Panc1 (cell line): ENCODE measurements around the gene ATP5ME. TPM values are rescaled to one million over a fixed set of nuclear protein-coding genes. Genes with fewer than 3 reads are reported as not detected.
"Not testable (repeated sequence)": the region's sequence is repeated elsewhere in the genome, so short reads cannot be mapped to it uniquely, and the experiment has no call there.

Experiments
- ATAC-seq: fragments of 200-7000 bp; cut with Tn5 transposase; 2 replicates; pipeline ENCODE4 v1.9.1; 2020; ENCODE audit warnings: mild to moderate bottlenecking, moderate library complexity
- BruUV-seq: library from RNA; stranded (reverse); fragments of 400-500 nt; replicated peaks from 2 replicates; lab custom pipeline; 2021; lab: Mats Ljungman, UMichigan
- CTCF ChIA-PET: fragments of 300-600 bp; sonication (Branson Sonifier 250); formaldehyde crosslinking; loops from one replicate; lab custom pipeline; 2022; ENCODE audit warnings: antibody characterized with exemption; lab: Charles Lee
- POLR2A ChIA-PET: fragments of 300-600 bp; sonication (Branson Sonifier 250); formaldehyde crosslinking; loops from one replicate; lab custom pipeline; 2022; ENCODE audit warnings: antibody characterized with exemption; lab: Charles Lee
- DNase-seq: peaks from one replicate; pipeline ENCODE4 v3.0.0-alpha.2; 2010; ENCODE audit warnings: low read depth, low spot score
- H3K27ac ChIP-seq: 2 replicates; pipeline ENCODE4 v1.5.1; 2011; ENCODE audit warnings: mild to moderate bottlenecking, low read length, inconsistent platforms
- H3K27me3 ChIP-seq: fragments of 200-500 bp; sonication (Bioruptor generic); 2 replicates; pipeline ENCODE4 v1.6.0; 2014; ENCODE audit warnings: low read length, inconsistent platforms; ENCODE audit not compliant: control insufficient read depth, insufficient read depth
- H3K36me3 ChIP-seq: fragments of 200-500 bp; sonication (Bioruptor generic); 2 replicates; pipeline ENCODE4 v1.5.1; 2014; ENCODE audit warnings: inconsistent platforms, mild to moderate bottlenecking, low read length, moderate library complexity; ENCODE audit not compliant: control insufficient read depth, insufficient read depth
- H3K4me1 ChIP-seq: 2 replicates; pipeline ENCODE4 v1.5.1; 2011; ENCODE audit warnings: inconsistent platforms, mild to moderate bottlenecking, low read length, moderate library complexity; ENCODE audit not compliant: control insufficient read depth, insufficient read depth
- H3K4me3 ChIP-seq, 2 experiments: 2 replicates each; pipeline ENCODE4 v1.5.1; 2011 to 2012; ENCODE audit warnings: low read depth in 2 of 2, low read length in 2 of 2, mild to moderate bottlenecking in 2 of 2, inconsistent platforms in 1 of 2, moderate library complexity in 1 of 2
- H3K9me3 ChIP-seq: fragments of 200-500 bp; sonication (Bioruptor generic); 2 replicates; pipeline ENCODE4 v1.5.1; 2014; ENCODE audit warnings: low read depth, mild to moderate bottlenecking, inconsistent platforms, low read length, moderate library complexity; ENCODE audit not compliant: control insufficient read depth, insufficient read depth
- POLR2AphosphoS5 ChIP-seq: IDR thresholded peaks from 2 replicates; pipeline ENCODE4 v1.6.1; 2012; ENCODE audit warnings: mild to moderate bottlenecking, low read depth, low read length, moderate library complexity
- SIN3A ChIP-seq: IDR thresholded peaks from 2 replicates; pipeline ENCODE4 v1.6.1; 2012; ENCODE audit warnings: low read depth, mild to moderate bottlenecking, low read length, moderate library complexity, borderline replicate concordance; ENCODE audit not compliant: insufficient read depth
- TCF7L2 ChIP-seq: IDR thresholded peaks from 2 replicates; pipeline ENCODE4 v1.6.1; 2011; ENCODE audit warnings: mild to moderate bottlenecking, low read depth, low read length, inconsistent platforms
- in situ Hi-C: cut with HindIII; loops from 2 replicates; pipeline ENCODE4 v1.10.0; 2016; ENCODE audit warnings: low sequenced_read_pairs, low pct_unique_long_range_greater_than_20kb
- intact Hi-C: fragments of 100-400 bp; cut with micrococcal nuclease; formaldehyde crosslinking; loops from one replicate; pipeline ENCODE4 v1.10.0; 2022; ENCODE audit not compliant: unreplicated experiment
- total RNA-seq: library from RNA; stranded (reverse); gene quantifications from one replicate; pipeline ENCODE4 v1.2.1, GENCODE V29; 2021; ENCODE audit not compliant: unreplicated experiment
- TF ChIP-seq, protein P1 (sequence below): fragments of 450-650 bp; IDR thresholded peaks from 2 replicates; pipeline ENCODE4 v1.5.1; 2017; ENCODE audit warnings: mild to moderate bottlenecking
- TF ChIP-seq, protein P2 (sequence below), 2 experiments: IDR thresholded peaks; 2 replicates each; pipeline ENCODE4 v1.6.1; 2011 to 2012; ENCODE audit warnings: low read depth in 2 of 2, control low read depth in 1 of 2, low read length in 1 of 2, mild to moderate bottlenecking in 1 of 2, moderate library complexity in 1 of 2; ENCODE audit not compliant: insufficient read depth in 1 of 2

The ATP5ME gene
- total RNA-seq, 1 experiment from 2014 or later: 257 TPM

DNA sequence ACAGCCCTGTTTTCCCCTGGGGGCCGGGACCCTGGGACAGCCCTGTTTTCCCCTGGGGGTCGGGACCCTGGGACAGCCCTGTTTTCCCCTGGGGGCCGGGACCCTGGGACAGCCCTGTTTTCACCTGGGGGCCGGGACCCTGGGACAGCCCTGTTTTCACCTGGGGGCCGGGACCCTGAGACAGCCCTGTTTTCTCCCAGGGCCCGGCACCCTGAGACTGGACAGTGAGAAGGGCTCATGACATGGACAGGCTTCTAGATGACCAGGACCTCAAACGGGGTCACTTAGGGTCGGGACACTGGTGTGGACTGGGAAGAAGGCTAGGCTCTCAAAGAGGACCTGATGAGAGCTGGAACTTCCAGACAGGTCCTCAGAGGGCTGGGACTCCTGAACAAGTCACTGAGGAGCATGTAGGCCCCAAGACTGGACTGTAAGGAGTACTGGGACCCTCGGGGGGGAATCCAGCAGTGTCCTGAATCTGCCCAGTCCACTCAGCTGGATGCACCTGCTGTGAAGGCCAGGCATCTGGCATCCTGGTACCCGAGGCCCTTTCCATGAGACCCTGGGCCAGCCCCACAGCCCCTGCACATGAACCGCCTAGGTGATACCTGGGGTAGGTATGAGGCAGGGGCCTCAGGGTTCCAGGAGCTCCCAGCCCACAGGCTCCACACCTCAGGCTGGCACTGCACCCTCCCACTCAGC lies 34.0 kb upstream of the ATP5ME start:
- POLR2A ChIA-PET: no interaction called here

DNA sequence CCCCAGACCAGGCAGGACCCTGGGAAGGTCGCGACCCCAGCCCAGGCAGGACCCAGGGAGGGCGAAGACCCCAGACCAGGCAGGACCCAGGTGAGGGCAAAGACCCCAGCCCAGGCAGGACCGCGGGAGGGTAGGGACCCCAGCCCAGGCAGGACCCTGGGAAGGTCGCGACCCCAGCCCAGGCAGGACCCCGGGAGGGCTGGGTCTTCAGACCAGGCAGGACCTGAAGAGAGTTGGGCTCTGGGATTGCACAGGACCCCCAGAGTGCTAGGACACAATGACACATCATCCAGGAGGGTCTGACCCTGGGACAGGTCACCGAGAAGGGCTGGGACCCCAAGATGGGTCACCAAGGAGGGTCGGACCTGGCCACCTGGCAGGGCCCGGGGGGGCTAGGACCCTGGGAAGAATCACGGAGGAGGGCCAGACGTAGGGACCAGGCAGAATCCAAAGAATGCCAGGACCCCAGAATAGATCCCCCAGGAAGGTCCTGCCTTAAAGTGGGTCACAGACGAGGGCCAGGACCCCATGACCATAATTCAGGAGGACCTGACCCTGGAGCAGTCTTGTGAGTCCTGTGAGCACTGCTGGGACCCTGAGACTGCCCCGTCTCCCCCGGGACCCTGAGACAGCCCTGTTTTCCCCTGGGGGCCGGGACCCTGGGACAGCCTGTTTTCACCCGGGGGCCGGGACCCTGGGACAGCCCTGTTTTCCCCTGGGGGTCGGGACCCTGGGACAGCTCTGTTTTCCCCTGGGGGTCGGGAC lies 32.9 kb upstream of the ATP5ME start:
- Histone ChIP-seq H3K36me3 (peaks cover 4% of the 10 kb centered on the region; the same call in 1 of the 2 replicates), H3K9me3 (no peaks in the 10 kb centered on the region), H3K4me3 (peak overlapping the region; percentile 81 to 84), H3K27me3 (no peaks in the 10 kb centered on the region), H3K4me1 (peaks cover 4% of the 10 kb centered on the region; the same call in 1 of the 2 replicates), H3K27ac (peak overlapping the region; percentile 34; the same call in 1 of the 2 replicates)
- POLR2A ChIA-PET: no interaction called here
- intact Hi-C loops (no loop called here), in situ Hi-C loops (no loop called here)
- ATAC-seq: no peak
- BruUV-seq: no TSS peak
- CTCF ChIA-PET: no interaction called here
- no peak for DNase-seq
- no peak for TF ChIP-seq POLR2AphosphoS5
- TF ChIP-seq, protein P1, sequence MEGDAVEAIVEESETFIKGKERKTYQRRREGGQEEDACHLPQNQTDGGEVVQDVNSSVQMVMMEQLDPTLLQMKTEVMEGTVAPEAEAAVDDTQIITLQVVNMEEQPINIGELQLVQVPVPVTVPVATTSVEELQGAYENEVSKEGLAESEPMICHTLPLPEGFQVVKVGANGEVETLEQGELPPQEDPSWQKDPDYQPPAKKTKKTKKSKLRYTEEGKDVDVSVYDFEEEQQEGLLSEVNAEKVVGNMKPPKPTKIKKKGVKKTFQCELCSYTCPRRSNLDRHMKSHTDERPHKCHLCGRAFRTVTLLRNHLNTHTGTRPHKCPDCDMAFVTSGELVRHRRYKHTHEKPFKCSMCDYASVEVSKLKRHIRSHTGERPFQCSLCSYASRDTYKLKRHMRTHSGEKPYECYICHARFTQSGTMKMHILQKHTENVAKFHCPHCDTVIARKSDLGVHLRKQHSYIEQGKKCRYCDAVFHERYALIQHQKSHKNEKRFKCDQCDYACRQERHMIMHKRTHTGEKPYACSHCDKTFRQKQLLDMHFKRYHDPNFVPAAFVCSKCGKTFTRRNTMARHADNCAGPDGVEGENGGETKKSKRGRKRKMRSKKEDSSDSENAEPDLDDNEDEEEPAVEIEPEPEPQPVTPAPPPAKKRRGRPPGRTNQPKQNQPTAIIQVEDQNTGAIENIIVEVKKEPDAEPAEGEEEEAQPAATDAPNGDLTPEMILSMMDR: no peak
- no peak for TF ChIP-seq TCF7L2
- TF ChIP-seq, protein P2, sequence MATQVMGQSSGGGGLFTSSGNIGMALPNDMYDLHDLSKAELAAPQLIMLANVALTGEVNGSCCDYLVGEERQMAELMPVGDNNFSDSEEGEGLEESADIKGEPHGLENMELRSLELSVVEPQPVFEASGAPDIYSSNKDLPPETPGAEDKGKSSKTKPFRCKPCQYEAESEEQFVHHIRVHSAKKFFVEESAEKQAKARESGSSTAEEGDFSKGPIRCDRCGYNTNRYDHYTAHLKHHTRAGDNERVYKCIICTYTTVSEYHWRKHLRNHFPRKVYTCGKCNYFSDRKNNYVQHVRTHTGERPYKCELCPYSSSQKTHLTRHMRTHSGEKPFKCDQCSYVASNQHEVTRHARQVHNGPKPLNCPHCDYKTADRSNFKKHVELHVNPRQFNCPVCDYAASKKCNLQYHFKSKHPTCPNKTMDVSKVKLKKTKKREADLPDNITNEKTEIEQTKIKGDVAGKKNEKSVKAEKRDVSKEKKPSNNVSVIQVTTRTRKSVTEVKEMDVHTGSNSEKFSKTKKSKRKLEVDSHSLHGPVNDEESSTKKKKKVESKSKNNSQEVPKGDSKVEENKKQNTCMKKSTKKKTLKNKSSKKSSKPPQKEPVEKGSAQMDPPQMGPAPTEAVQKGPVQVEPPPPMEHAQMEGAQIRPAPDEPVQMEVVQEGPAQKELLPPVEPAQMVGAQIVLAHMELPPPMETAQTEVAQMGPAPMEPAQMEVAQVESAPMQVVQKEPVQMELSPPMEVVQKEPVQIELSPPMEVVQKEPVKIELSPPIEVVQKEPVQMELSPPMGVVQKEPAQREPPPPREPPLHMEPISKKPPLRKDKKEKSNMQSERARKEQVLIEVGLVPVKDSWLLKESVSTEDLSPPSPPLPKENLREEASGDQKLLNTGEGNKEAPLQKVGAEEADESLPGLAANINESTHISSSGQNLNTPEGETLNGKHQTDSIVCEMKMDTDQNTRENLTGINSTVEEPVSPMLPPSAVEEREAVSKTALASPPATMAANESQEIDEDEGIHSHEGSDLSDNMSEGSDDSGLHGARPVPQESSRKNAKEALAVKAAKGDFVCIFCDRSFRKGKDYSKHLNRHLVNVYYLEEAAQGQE (IDR thresholded peaks at IDR 0.05; ENCODE audit: insufficient read depth in 1 of 2, low read depth in 2 of 2, low read length in 1 of 2): no peak
- no peak for TF ChIP-seq SIN3A

More for the DNA sequence above, 34.0 kb upstream of the ATP5ME start:
- Histone ChIP-seq H3K27me3 (no peaks in the 10 kb centered on the region), H3K9me3 (no peaks in the 10 kb centered on the region), H3K36me3 (peaks cover 4% of the 10 kb centered on the region; the same call in 1 of the 2 replicates), H3K4me3 (no peak overlapping the region), H3K27ac (no peak overlapping the region), H3K4me1 (peaks cover 4% of the 10 kb centered on the region; the same call in 1 of the 2 replicates)
- DNase-seq (no peak), ATAC-seq (no peak)
- intact Hi-C loops (no loop called here), in situ Hi-C loops (no loop called here)
- TF ChIP-seq SIN3A (no peak), POLR2AphosphoS5 (no peak), TCF7L2 (no peak)
- TF ChIP-seq, protein P2 (IDR thresholded peaks at IDR 0.05; ENCODE audit: insufficient read depth in 1 of 2, low read depth in 2 of 2, low read length in 1 of 2): no peak
- TF ChIP-seq, protein P1: no peak
- CTCF ChIA-PET: no interaction called here
- no TSS peak for BruUV-seq

DNA sequence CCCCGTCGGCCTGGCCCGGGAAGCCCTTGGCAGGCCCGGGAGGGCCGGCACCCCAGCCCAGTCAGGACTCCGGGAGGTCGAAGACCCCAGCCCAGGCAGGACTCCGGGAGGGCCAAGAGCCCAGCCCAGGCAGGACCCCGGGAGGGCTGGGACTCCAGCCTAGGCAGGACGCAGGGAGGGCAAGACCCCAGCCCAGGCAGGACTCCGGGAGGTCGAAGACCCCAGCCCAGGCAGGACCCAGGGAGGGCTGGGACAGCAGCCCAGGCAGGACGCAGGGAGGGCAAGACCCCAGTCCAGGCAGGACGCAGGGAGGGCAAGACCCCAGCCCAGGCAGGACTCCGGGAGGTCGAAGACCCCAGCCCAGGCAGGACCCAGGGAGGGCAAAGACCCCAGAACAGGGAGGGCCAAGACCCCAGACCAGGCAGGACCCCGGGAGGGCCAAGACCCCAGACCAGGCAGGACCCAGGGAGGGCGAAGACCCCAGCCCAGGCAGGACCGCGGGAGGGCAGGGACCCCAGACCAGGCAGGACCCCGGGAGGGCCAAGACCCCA lies 32.1 kb upstream of the ATP5ME start:
- intact Hi-C loops, H3K36me3 ChIP-seq, H3K9me3 ChIP-seq, H3K4me1 ChIP-seq, CTCF ChIA-PET, in situ Hi-C loops, BruUV-seq, ATAC-seq, DNase-seq, POLR2A ChIA-PET, H3K27me3 ChIP-seq: not testable (repeated sequence)
- H3K4me3 ChIP-seq: peak overlapping the region; percentile 81 to 84
- peak overlapping the region; percentile 89 for H3K27ac ChIP-seq
